Liver (tissue), 9 donors: ENCODE measurements around the gene EML1. TPM values are rescaled to one million over a fixed set of nuclear protein-coding genes. Genes with fewer than 3 reads are reported as not detected.
A peak's percentile ranks its signal among the peaks of the same experiment; 100 is the strongest.

Experiments
- DNase-seq: peaks from one replicate; pipeline ENCODE4 v3.0.0-alpha.2; 2017; ENCODE audit warnings: low spot score
- H3K27ac ChIP-seq, 2 donors: one replicate each; pipeline ENCODE4 v1.7.0; 2013; ENCODE audit warnings: inconsistent platforms in 2 of 2, low read length in 2 of 2, control low read depth in 1 of 2, low read depth in 1 of 2, mild to moderate bottlenecking in 1 of 2
- H3K27me3 ChIP-seq, 4 donors: one replicate each; pipeline versions ENCODE4 v1.6.1 to v1.7.0; 2013; ENCODE audit warnings: low read length in 3 of 4, inconsistent platforms in 1 of 4, mild to moderate bottlenecking in 1 of 4, moderate library complexity in 1 of 4; ENCODE audit not compliant: control insufficient read depth in 4 of 4, insufficient read depth in 4 of 4
- H3K36me3 ChIP-seq, 4 donors: one replicate each; pipeline versions ENCODE4 v1.6.1 to v1.7.0; 2013; ENCODE audit warnings: low read length in 3 of 4, mild to moderate bottlenecking in 3 of 4, low read depth in 1 of 4, moderate library complexity in 1 of 4; ENCODE audit not compliant: control insufficient read depth in 4 of 4, insufficient read depth in 3 of 4
- H3K4me1 ChIP-seq, 4 donors: one replicate each; pipeline versions ENCODE4 v1.6.1 to v1.7.0; 2013; ENCODE audit warnings: low read length in 3 of 4, mild to moderate bottlenecking in 3 of 4, moderate library complexity in 1 of 4; ENCODE audit not compliant: control insufficient read depth in 4 of 4, insufficient read depth in 4 of 4
- H3K4me3 ChIP-seq, 3 donors: one replicate each; pipeline versions ENCODE4 v1.6.1 to v1.7.0; 2013; ENCODE audit warnings: low read length in 3 of 3, control low read depth in 1 of 3, low read depth in 1 of 3, mild to moderate bottlenecking in 1 of 3
- H3K9ac ChIP-seq, 2 donors: one replicate each; pipeline ENCODE4 v1.7.0; 2013; ENCODE audit warnings: low read length in 2 of 2, mild to moderate bottlenecking in 2 of 2, moderate library complexity in 2 of 2, control low read depth in 1 of 2, low read depth in 1 of 2
- H3K9me3 ChIP-seq, 4 donors: one replicate each; pipeline versions ENCODE4 v1.6.1 to v1.7.0; 2013; ENCODE audit warnings: low read length in 3 of 4; ENCODE audit not compliant: control insufficient read depth in 4 of 4
- ATF3 ChIP-seq: IDR thresholded peaks from 2 replicates; pipeline ENCODE4 v1.6.1; 2016; ENCODE audit warnings: antibody characterized with exemption
- CTCF ChIP-seq: fragments of 150-350 bp; IDR thresholded peaks from 2 replicates; pipeline ENCODE4 v1.5.1; 2017; ENCODE audit warnings: improper control_type of control experiment, low read depth, low read length; ENCODE audit not compliant: missing input control
- EGR1 ChIP-seq, 2 donors: IDR thresholded peaks; 2 replicates each; pipeline ENCODE4 v1.6.1; 2016 to 2018; ENCODE audit warnings: antibody characterized with exemption in 2 of 2, low read depth in 2 of 2
- FOXA2 ChIP-seq: IDR thresholded peaks from 2 replicates; pipeline ENCODE4 v1.6.1; 2016; ENCODE audit warnings: antibody characterized with exemption
- GABPA ChIP-seq, 2 donors: IDR thresholded peaks in 1 of 2; conservative IDR thresholded peaks in 1 of 2; 2 replicates each; pipeline ENCODE4 v1.6.1; 2016; ENCODE audit warnings: antibody characterized with exemption in 2 of 2, mild to moderate bottlenecking in 1 of 2, moderate library complexity in 1 of 2
- HNF4A ChIP-seq, 2 donors: conservative IDR thresholded peaks; 2 replicates each; pipeline ENCODE4 v1.6.1; 2016; ENCODE audit warnings: antibody characterized with exemption in 2 of 2, mild to moderate bottlenecking in 2 of 2
- HNF4G ChIP-seq: IDR thresholded peaks from 2 replicates; pipeline ENCODE4 v1.6.1; 2016; ENCODE audit warnings: antibody characterized with exemption
- RAD21 ChIP-seq, 2 donors: IDR thresholded peaks; 2 replicates each; pipeline ENCODE4 v1.6.1; 2016; ENCODE audit warnings: antibody characterized with exemption in 2 of 2, mild to moderate bottlenecking in 2 of 2
- REST ChIP-seq: IDR thresholded peaks from 2 replicates; pipeline ENCODE4 v1.6.1; 2016; ENCODE audit warnings: antibody characterized with exemption, mild to moderate bottlenecking
- SP1 ChIP-seq: IDR thresholded peaks from 2 replicates; pipeline ENCODE4 v1.6.1; 2018; ENCODE audit warnings: antibody characterized with exemption, mild to moderate bottlenecking
- TAF1 ChIP-seq: conservative IDR thresholded peaks from 2 replicates; pipeline ENCODE4 v1.6.1; 2016; ENCODE audit warnings: antibody characterized with exemption, mild to moderate bottlenecking
- ZBTB33 ChIP-seq: IDR thresholded peaks from 2 replicates; pipeline ENCODE4 v1.6.1; 2016; ENCODE audit warnings: antibody characterized with exemption
- WGBS: extraction: QIAGEN DNeasy Blood & Tissue Kit; methylation state at CpG from one replicate; pipeline ENCODE4 v1.1.7; 2013; 5-methylcytosine and 5-hydroxymethylcytosine counted together
- polyA plus RNA-seq, 2 donors: library from polyadenylated mRNA; stranded (reverse) in 1 of 2; unstranded in 1 of 2; fragments of 200-250 nt in 1 of 2; fragments of >200 nt in 1 of 2; fragmentation: Nextera tagmentation in 1 of 2; extraction: Ambion mirVana in 1 of 2; gene quantifications; one replicate each; pipeline versions ENCODE4 v1.2.1 to v1.2.3, GENCODE V29; 2013 to 2015
- total RNA-seq, 2 donors: library from RNA; depleted of rRNA; stranded (reverse); fragments of >200 nt; gene quantifications; one replicate each; pipeline ENCODE4 v1.2.3, GENCODE V29; 2014
- donor health status: healthy.
- donor health status: healthy.
- donor health status: healthy.
- donor health status: healthy.
- donor health status: healthy.

The EML1 gene
- total and polyA plus RNA-seq, 4 donors, result 2.7 to 14.6 (median 4.6) TPM

- WGBS, result 30% methylated on average over 65 of the region's 65 CpGs
- peaks cover 8 to 25% (median 15%) of the 10 kb centered on the region in 4 donors for H3K4me1 ChIP-seq
- H3K27ac ChIP-seq, result peak overlapping the region; percentile 25 to 66
- H3K27me3 ChIP-seq, result no peaks in the 10 kb centered on the region
- no peak overlapping the region for H3K9ac ChIP-seq
- TF ChIP-seq ZBTB33 (no peak), ATF3 (no peak), RAD21 (IDR thresholded peaks at IDR 0.05) (no peak), FOXA2 (no peak), TAF1 (no peak), SP1 (no peak), GABPA (IDR thresholded peaks at IDR 0.05 in 1 of 2, conservative IDR thresholded peaks at IDR 0.05 in 1 of 2) (no peak), HNF4G (no peak), HNF4A (conservative IDR thresholded peaks at IDR 0.05) (no peak), EGR1 (IDR thresholded peaks at IDR 0.05; ENCODE audit: low read depth in 2 of 2) (no peak), REST (no peak)
- peak overlapping the region in 1 of 3 donors; percentile 85 for H3K4me3 ChIP-seq
- H3K36me3 ChIP-seq, result no peaks in the 10 kb centered on the region
- no peak for DNase-seq
- no peaks in the 10 kb centered on the region for H3K9me3 ChIP-seq
Measured at GRCh38 chr14:99792551-99793212, 531 bp upstream of the EML1 start.

GRCh38 chr14:99794151-99794780, 1.1 kb downstream of the EML1 start:
- no peak for TF ChIP-seq CTCF
- TF ChIP-seq EGR1 (IDR thresholded peaks at IDR 0.05; ENCODE audit: low read depth in 2 of 2), result no peak
- no peak for TF ChIP-seq HNF4G
- H3K9me3 ChIP-seq, result no peaks in the 10 kb centered on the region

More at GRCh38 chr14:99794151-99794780, 1.1 kb downstream of the EML1 start:
- 83% methylated on average over 4 of the region's 4 CpGs for WGBS
- peak overlapping the region in 1 of 3 donors; percentile 85 for H3K4me3 ChIP-seq
- H3K9ac ChIP-seq, result no peak overlapping the region
- peaks cover 8 to 25% (median 15%) of the 10 kb centered on the region in 4 donors for H3K4me1 ChIP-seq
- no peak for DNase-seq
- H3K27ac ChIP-seq, result no peak overlapping the region
- no peaks in the 10 kb centered on the region for H3K36me3 ChIP-seq
- no peaks in the 10 kb centered on the region for H3K27me3 ChIP-seq
